Right cardiac atrium (tissue), 5 donors: Measurements from ENCODE around the gene ANO7. TPM values are rescaled to one million over a fixed set of nuclear protein-coding genes. Genes with fewer than 3 reads are reported as not detected.
A peak's percentile ranks its signal among the peaks of the same experiment; 100 is the strongest.
"Not testable (repeated sequence)": the region's sequence is repeated elsewhere in the genome, so short reads cannot be mapped to it uniquely, and the experiment has no call there.

Experiments
- ATAC-seq, 2 donors: fragments of 200-7000 bp; cut with Tn5 transposase; one replicate each; pipeline versions ENCODE4 v1.8.0 to v1.9.1; 2020; ENCODE audit warnings: moderate library complexity in 2 of 2, mild to moderate bottlenecking in 1 of 2
- DNase-seq, 3 donors: peaks; one replicate each; pipeline ENCODE4 v3.0.0-alpha.2; 2020
- H3K27ac ChIP-seq: one replicate; pipeline ENCODE4 v1.5.1; 2013; ENCODE audit warnings: mild to moderate bottlenecking, low read length, control low read depth, moderate library complexity
- H3K27me3 ChIP-seq: one replicate; pipeline ENCODE4 v1.6.1; 2013; ENCODE audit not compliant: control insufficient read depth, insufficient read depth
- H3K4me1 ChIP-seq: one replicate; pipeline ENCODE4 v1.6.1; 2013; ENCODE audit warnings: low read length; ENCODE audit not compliant: control insufficient read depth, insufficient read depth
- H3K4me3 ChIP-seq: one replicate; pipeline ENCODE4 v1.5.1; 2013; ENCODE audit warnings: low read length, control low read depth
- H3K9me3 ChIP-seq: one replicate; pipeline ENCODE4 v1.6.1; 2013; ENCODE audit warnings: low read length; ENCODE audit not compliant: control insufficient read depth
- WGBS: extraction: QIAGEN DNeasy Blood & Tissue Kit; methylation state at CpG from one replicate; pipeline ENCODE4 v1.1.7; 2013; 5-methylcytosine and 5-hydroxymethylcytosine counted together
- intact Hi-C, 4 donors: fragments of 100-400 bp; cut with DNase I; formaldehyde crosslinking; loops; one replicate each; pipeline versions ENCODE4 v1.11.0 to v1.14.0; 2022 to 2023
- polyA plus RNA-seq: library from polyadenylated mRNA; stranded (reverse); fragments of 200-250 nt; gene quantifications from one replicate; pipeline ENCODE4 v1.2.3, GENCODE V29; 2013
- total RNA-seq, 4 donors: library from RNA; stranded (reverse); fragmentation: NEBNext Ultra II Directional; extraction: Animal tissue kit (Norgen Biotek cat#: 25700); gene quantifications; one replicate each; pipeline ENCODE4 v1.2.1, GENCODE V29; 2021
- donor health status: healthy with polysubstance abuse.
- donor health status: DM: no; HTN: yes; CAD: no.
- donor health status: DM: no; HTN: no; CAD: no.
- donor health status: DM: no; HTN: yes; CAD: no; lungs with severe emphysema.
- donor health status: DM: yes; HTN: yes; CAD: no.

The ANO7 gene
- total and polyA plus RNA-seq, 5 donors: 0.89 to 2.1 (median 1.1) TPM

DNA sequence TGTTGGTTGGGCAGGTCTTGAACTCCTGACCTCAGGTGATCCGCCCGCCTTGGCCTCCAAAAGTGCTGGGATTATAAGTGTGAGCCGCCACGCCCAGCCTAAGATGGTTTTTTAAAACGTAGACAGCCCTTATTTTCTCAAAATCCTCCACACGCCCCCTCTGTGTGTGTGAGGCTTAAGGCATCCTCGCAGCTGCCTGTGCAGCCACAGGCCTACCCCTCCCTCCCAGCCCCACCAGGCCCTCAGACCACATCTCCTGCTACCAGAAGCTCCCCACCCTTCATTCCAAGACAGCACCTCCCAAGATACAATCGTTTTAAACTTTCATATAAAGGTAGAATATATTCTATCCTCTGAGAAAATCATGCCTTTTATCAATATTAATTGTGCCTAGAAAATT lies 4.8 kb downstream of the ANO7 start:
- 82% methylated on average over 8 of the region's 8 CpGs for WGBS
- H3K9me3 ChIP-seq: no peaks in the 10 kb centered on the region
- intact Hi-C loops: no loop called here
- ATAC-seq (no peak), DNase-seq (no peak)
- no peaks in the 10 kb centered on the region for H3K4me1 ChIP-seq
- H3K27ac ChIP-seq: no peak overlapping the region
- no peaks in the 10 kb centered on the region for H3K27me3 ChIP-seq
- H3K4me3 ChIP-seq: no peak overlapping the region

DNA sequence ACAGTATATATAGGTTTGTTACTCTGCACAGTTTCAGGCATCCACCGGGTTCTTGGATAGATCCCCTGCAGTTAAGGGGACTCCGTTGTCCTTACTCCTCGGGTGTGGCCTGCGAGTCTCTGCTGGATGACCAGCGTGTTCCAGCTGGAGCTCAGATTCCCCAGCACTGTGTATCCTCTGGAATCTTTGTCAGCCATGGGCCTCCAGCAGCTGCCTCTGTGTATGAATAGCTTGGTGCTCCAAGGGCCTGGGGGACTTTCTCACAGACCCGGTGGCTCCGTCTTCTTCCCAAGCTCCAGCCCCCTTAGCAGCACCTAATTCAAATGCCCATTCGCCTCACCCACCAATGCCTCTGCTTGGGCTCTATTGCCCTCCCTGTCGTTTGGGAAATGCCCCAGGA lies 6.3 kb downstream of the ANO7 start:
- ATAC-seq: no peak
- 73% methylated on average over 9 of the region's 9 CpGs for WGBS
- intact Hi-C loops: no loop called here
- Histone ChIP-seq H3K27ac (no peak overlapping the region), H3K4me3 (no peak overlapping the region), H3K27me3 (no peaks in the 10 kb centered on the region), H3K9me3 (no peaks in the 10 kb centered on the region), H3K4me1 (no peaks in the 10 kb centered on the region)
- peak in 1 of 3 donors; percentile 12 for DNase-seq

DNA sequence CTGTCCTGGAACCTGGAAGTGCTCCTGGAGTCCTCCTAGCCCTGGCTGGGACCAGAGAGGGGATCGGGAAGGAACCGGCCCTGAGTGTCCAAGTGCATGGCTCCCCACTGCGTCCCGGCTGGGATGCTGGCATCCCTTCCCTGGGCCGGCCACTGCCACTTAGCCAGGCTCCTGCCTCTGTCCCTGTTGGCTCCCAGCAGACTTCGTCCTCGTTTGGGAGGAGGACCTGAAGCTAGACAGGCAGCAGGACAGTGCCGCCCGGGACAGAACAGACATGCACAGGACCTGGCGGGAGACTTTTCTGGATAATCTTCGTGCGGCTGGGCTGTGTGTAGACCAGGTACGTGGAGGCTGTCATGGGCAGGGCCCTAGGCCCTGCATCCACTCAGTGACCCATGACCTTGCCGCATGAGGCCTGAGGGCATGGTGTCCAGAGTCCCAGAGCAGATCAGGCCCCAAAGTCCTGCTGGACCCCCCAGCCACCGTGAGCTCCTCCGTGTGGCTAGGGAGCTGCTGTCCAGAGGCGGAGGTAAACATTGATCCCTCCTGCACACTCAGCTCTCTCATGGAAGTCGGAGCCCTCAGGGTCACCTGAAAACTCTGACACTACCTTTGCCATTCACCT lies 7.1 kb downstream of the ANO7 start:
- intact Hi-C loops: no loop called here
- DNase-seq (peak; percentile 9 to 39 (median 22)), ATAC-seq (no peak)

GRCh38 chr2:241197246-241197645 lies 8.8 kb downstream of the ANO7 start:
- 95% methylated on average over 14 of the region's 14 CpGs for WGBS
- ATAC-seq, H3K9me3 ChIP-seq, H3K27me3 ChIP-seq, H3K4me1 ChIP-seq, H3K4me3 ChIP-seq, intact Hi-C loops, H3K27ac ChIP-seq: not testable (repeated sequence)
- peak in 2 of 3 donors; percentile 4 to 10 for DNase-seq

More for the DNA sequence above, 7.1 kb downstream of the ANO7 start:
- H3K27me3 ChIP-seq: no peaks in the 10 kb centered on the region
- H3K4me3 ChIP-seq: no peak overlapping the region
- WGBS: 86% methylated on average over 18 of the region's 18 CpGs
- no peak overlapping the region for H3K27ac ChIP-seq
- no peaks in the 10 kb centered on the region for H3K9me3 ChIP-seq
- no peaks in the 10 kb centered on the region for H3K4me1 ChIP-seq

- Histone ChIP-seq H3K9me3 (no peaks in the 10 kb centered on the region), H3K27ac (no peak overlapping the region), H3K4me3 (no peak overlapping the region), H3K4me1 (no peaks in the 10 kb centered on the region), H3K27me3 (no peaks in the 10 kb centered on the region)
- no peak for ATAC-seq
- peak in 2 of 3 donors; percentile 6 to 31 for DNase-seq
- intact Hi-C loops: no loop called here
- 92% methylated on average over 6 of the region's 6 CpGs for WGBS
These were observed 9.5 kb downstream of the ANO7 start for GRCh38 chr2:241197947-241198346.

DNA sequence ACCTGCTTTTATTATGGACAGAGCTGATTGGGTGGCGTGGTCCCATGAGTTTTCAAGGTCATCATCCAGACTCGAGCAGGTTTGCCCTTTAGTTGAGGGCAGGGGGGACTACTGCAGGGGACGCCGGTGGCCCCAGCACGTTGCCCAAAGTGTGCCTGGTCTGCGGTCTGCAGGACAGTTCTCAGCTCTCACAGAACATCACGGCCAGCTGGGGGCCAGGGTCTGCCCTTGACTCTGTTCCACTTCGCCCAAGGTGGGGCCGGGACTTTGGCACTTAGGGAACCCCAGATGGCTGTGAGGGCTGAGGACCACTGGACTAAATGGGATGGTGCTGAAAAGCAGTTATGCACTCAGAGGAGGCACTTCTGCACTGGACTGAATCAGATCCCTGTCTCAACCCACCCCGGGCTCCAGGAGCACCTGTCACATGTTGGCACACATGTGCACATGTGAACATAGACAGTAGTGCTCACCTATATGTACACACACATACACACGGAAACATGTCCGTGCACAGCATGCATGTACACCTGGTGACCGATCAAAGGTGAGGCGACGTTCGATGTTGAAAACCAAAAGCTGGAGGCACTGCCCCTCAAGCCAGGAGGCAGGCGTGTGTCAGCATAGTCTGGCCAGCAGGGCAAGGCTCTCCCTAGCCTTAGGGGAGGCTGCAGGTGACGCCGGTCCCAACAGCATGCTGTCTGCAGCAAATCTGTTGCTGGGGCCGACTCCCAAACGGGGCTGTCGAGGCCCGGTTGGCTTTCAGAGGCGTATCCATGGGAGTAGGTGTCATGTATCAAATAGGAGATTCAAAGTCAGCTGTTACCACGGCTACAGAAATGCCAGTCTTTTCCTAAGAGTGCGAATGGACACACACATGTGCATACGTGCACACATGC lies 10.2 kb downstream of the ANO7 start:
- WGBS: 79% methylated on average over 27 of the region's 27 CpGs
- no peaks in the 10 kb centered on the region for H3K4me1 ChIP-seq
- no peak overlapping the region for H3K4me3 ChIP-seq
- no peak for ATAC-seq
- DNase-seq: peak; percentile 1 to 38 (median 35)
- H3K27ac ChIP-seq: no peak overlapping the region
- intact Hi-C loops: no loop called here
- H3K9me3 ChIP-seq: no peaks in the 10 kb centered on the region
- no peaks in the 10 kb centered on the region for H3K27me3 ChIP-seq

DNA sequence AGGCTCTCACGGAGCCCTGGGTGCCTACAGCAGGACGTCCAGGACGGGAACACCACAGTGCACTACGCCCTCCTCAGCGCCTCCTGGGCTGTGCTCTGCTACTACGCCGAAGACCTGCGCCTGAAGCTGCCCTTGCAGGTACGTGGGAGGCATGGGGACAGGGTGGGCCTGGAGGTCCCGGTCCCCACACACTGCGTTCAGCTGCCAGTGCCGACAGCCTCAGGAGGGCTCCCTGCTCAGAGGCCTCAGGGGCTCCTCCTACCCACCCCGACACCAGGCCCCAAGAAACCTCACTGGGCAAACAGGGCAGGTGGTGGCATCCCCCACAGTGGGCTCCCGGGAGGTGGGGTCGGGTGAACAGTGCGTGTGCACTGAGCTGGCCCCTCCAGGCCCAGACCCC lies 10.8 kb downstream of the ANO7 start:
- no peak for ATAC-seq
- Histone ChIP-seq H3K4me1 (no peaks in the 10 kb centered on the region), H3K4me3 (no peak overlapping the region), H3K27ac (no peak overlapping the region), H3K27me3 (no peaks in the 10 kb centered on the region), H3K9me3 (no peaks in the 10 kb centered on the region)
- 80% methylated on average over 16 of the region's 16 CpGs for WGBS
- intact Hi-C loops: no loop called here
- peak; percentile 5 to 49 (median 39) for DNase-seq

DNA sequence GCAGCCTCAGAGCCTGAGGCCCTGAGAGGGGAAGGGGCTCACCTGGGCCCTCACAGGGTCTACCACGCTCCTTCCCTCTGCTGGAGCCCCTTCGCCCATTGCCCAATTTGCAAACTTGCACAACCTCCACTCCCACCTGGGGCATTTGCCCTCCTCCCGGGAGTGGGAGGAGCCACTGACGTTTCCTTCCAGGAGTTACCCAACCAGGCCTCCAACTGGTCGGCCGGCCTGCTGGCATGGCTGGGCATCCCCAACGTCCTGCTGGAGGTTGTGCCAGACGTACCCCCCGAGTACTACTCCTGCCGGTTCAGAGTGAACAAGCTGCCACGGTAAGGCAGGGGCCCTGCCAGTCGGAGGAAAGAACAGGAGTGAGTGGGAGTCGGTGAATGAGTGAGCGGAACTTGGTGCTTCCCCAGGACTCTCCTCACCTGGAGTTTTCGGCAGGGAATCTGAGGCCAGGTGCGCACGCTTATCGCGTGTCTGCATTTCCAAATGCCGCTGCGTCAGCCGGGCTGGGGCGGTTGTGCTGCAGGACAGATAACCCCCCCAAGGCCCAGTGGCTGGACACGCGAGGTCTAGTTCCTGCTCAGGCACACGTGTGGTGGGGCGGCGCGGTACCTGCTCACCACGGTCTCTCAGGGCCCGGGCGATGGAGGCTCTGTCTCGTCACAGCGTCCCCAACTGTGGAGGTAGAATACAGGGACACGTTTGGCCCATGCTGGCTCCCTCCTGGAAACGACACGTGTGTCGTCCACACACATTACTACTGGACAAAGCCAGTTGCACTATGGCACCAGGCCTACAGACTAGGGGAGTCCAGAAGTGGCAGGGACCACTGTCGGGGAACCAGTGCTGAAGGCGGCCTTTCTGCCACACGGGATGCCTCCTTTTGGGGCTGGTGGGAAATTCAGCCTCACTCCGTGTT lies 11.7 kb downstream of the ANO7 start:
- Histone ChIP-seq H3K27ac (no peak overlapping the region), H3K4me1 (no peaks in the 10 kb centered on the region), H3K9me3 (no peaks in the 10 kb centered on the region), H3K27me3 (no peaks in the 10 kb centered on the region), H3K4me3 (no peak overlapping the region)
- ATAC-seq: no peak
- DNase-seq: peak; percentile 10 to 59 (median 46)
- WGBS: 82% methylated on average over 42 of the region's 42 CpGs
- intact Hi-C loops: no loop called here

DNA sequence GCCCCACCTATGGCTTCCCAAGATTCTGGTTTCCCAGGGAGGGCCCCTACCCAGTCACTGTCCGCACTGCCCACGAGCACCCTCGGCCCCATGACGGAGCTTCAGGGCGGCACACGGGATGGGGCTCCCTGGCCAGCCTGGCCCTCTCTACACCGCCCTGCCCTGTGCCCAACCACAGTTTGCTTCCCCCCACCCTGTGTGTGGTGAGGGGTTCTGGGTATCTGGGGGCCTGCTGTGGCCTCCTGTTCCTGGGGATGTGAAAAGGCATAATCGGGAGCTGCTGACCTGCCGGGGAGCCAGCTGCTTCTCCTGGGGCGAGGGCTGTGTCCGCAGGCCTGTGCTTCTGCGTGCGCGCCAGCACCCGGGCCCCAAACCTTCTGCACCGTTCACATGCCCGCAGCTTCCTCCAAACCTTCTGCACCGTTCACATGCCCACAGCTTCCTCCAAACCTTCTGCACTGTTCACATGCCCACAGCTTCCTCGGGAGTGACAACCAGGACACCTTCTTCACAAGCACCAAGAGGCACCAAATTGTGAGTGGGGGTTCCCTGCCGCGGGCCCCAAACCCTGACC lies 12.4 kb downstream of the ANO7 start:
- 82% methylated on average over 21 of the region's 21 CpGs for WGBS
- Histone ChIP-seq H3K4me1 (no peaks in the 10 kb centered on the region), H3K9me3 (no peaks in the 10 kb centered on the region), H3K27me3 (no peaks in the 10 kb centered on the region), H3K4me3 (no peak overlapping the region), H3K27ac (no peak overlapping the region)
- no peak for ATAC-seq
- peak in 1 of 3 donors; percentile 26 for DNase-seq
- intact Hi-C loops: no loop called here

GRCh38 chr2:241201445-241202267 lies 13.2 kb downstream of the ANO7 start:
- ATAC-seq (peak in 1 of 2 donors; percentile 6), DNase-seq (peak in 2 of 3 donors; percentile 13 to 50)
- no peaks in the 10 kb centered on the region for H3K27me3 ChIP-seq
- no peak overlapping the region for H3K4me3 ChIP-seq
- intact Hi-C loops: no loop called here
- H3K4me1 ChIP-seq: no peaks in the 10 kb centered on the region
- no peak overlapping the region for H3K27ac ChIP-seq
- H3K9me3 ChIP-seq: no peaks in the 10 kb centered on the region
- 82% methylated on average over 24 of the region's 24 CpGs for WGBS
